B cell (primary cell): Measurements from ENCODE around the gene RDM1.

Experiments used
- CTCF ChIP-seq: fragments of 200-600 bp; IDR thresholded peaks from one replicate; pipeline ENCODE4 v1.8.0; 2022; ENCODE audit warnings: antibody characterized with exemption, mild to moderate bottlenecking
- EZH2 ChIP-seq: IDR thresholded peaks from 2 replicates; pipeline ENCODE4 v1.6.1; 2012; ENCODE audit warnings: borderline replicate concordance, low read depth, mild to moderate bottlenecking, moderate library complexity, low read length; ENCODE audit not compliant: insufficient read depth, poor library complexity, severe bottlenecking

GRCh38 chr17:35912339-35912912, 18.1 kb downstream of the RDM1 start:
- no peak for TF ChIP-seq CTCF
- no peak for TF ChIP-seq EZH2
